Measurements from ENCODE around the gene LIG1.

The LIG1 gene

DNA sequence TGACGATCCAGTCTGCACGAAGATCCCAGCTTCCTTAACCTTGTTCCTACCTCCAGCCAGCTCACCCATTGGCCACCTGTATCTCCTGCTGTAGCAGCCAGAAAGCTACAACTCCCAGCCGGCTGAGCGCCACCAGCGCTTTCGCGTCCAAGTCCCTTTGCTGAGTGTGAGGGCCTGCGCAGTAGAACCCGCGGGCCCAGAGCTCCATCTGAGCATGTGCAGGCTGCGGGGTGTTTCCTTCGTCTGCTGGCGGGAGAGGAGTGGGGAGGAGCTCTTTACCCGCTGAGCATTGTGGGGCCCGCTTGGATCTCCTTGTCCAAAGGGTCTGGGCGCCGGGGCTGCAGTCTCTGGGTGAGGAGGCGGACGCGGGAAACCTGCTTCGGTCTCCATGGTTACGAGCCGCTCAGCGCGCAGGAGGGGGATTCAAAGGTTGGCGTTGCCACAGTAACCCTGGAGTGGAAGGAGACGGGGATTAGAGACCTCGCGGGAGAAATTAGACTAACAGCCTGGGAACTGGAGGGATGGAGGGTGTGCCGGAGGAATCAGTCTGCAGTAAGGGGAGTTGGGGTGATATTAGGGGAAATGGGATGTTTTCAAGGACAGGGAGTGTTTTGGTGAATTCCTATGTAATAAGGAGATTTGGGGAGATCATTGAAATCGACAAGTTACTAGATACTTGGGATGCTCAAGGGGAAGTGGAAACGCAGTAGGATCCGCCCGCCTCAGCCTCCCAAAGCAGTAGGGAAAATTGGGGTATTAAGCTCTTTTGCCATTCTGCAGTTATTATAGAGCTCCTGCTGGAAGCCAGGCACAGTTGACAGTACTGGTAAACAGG, 33.9 kb upstream of the LIG1 start:
- H3K27ac ChIP-seq (ENCODE audit: low read depth, low read length) = peak overlapping the region; percentile 56
- peaks cover 29% of the 10 kb centered on the region for H3K79me2 ChIP-seq (ENCODE audit: control insufficient read depth, low read length)
- H3F3A ChIP-seq (ENCODE audit: control insufficient read depth, insufficient read depth) = peaks cover 5% of the 10 kb centered on the region
- peak overlapping the region; percentile 85 for H3K4me2 ChIP-seq (ENCODE audit: low read length)
- peaks cover 22% of the 10 kb centered on the region for H3K4me1 ChIP-seq (ENCODE audit: control insufficient read depth, low read length)
- no peaks in the 10 kb centered on the region for H3K9me2 ChIP-seq (replicated peaks; ENCODE audit: control insufficient read depth, low read length)
- peak overlapping the region; percentile 83 for H3K4me3 ChIP-seq (ENCODE audit: low read length)
- TF ChIP-seq, protein P1, sequence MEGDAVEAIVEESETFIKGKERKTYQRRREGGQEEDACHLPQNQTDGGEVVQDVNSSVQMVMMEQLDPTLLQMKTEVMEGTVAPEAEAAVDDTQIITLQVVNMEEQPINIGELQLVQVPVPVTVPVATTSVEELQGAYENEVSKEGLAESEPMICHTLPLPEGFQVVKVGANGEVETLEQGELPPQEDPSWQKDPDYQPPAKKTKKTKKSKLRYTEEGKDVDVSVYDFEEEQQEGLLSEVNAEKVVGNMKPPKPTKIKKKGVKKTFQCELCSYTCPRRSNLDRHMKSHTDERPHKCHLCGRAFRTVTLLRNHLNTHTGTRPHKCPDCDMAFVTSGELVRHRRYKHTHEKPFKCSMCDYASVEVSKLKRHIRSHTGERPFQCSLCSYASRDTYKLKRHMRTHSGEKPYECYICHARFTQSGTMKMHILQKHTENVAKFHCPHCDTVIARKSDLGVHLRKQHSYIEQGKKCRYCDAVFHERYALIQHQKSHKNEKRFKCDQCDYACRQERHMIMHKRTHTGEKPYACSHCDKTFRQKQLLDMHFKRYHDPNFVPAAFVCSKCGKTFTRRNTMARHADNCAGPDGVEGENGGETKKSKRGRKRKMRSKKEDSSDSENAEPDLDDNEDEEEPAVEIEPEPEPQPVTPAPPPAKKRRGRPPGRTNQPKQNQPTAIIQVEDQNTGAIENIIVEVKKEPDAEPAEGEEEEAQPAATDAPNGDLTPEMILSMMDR (IDR thresholded peaks at IDR 0.05; ENCODE audit: low read depth, low read length, poor library complexity, severe bottlenecking) = no peak
- TF ChIP-seq EZH2phosphoT487 (IDR thresholded peaks at IDR 0.05; ENCODE audit: borderline replicate concordance, low read length) = no peak
- no peaks in the 10 kb centered on the region for H3K9me3 ChIP-seq (ENCODE audit: control insufficient read depth, insufficient read depth, low read length)
- H3K36me3 ChIP-seq (ENCODE audit: control insufficient read depth, low read length) = peaks cover 16% of the 10 kb centered on the region
- H4K20me1 ChIP-seq (ENCODE audit: control insufficient read depth, insufficient read depth, low read depth, low read length) = no peaks in the 10 kb centered on the region
- H3K27me3 ChIP-seq (ENCODE audit: control insufficient read depth, low read length) = no peaks in the 10 kb centered on the region

DNA sequence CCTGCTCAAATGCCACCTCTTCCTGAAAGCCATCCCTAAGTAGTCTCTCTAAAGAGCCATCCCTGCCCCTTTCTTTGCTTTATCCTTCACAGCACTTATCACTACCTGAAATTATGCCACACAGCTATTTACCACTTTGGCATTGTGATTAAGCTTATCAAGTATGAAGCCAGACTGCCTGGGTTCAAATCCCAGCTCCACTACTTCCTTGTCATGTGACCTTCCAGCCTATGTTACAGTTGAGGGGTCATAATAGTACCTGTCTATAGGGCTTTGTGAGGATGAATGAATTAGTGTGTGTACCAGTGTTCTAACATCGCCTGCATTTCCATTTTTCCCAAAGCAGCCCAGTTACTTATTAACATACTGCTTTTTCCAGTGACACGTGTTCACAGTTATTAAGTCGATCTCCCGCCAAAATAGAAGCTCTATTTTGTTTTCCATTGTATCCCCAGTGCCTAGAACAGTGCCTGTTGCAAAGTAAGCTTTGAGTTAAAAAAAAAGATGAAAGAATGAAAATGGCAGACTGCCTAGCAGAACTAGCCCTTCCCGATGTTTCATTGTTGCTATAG, 33.2 kb upstream of the LIG1 start:
- Histone ChIP-seq H3K4me2 (ENCODE audit: low read length) (peak overlapping the region; percentile 85), H3K36me3 (ENCODE audit: control insufficient read depth, low read length) (peaks cover 14% of the 10 kb centered on the region), H3K9me3 (ENCODE audit: control insufficient read depth, insufficient read depth, low read length) (no peaks in the 10 kb centered on the region), H3F3A (ENCODE audit: control insufficient read depth, insufficient read depth) (peaks cover 9% of the 10 kb centered on the region), H3K79me2 (ENCODE audit: control insufficient read depth, low read length) (peaks cover 29% of the 10 kb centered on the region), H3K27me3 (ENCODE audit: control insufficient read depth, low read length) (no peaks in the 10 kb centered on the region), H3K27ac (ENCODE audit: low read depth, low read length) (peak overlapping the region; percentile 56), H3K9me2 (replicated peaks; ENCODE audit: control insufficient read depth, low read length) (no peaks in the 10 kb centered on the region), H4K20me1 (ENCODE audit: control insufficient read depth, insufficient read depth, low read depth, low read length) (no peaks in the 10 kb centered on the region), H3K4me1 (ENCODE audit: control insufficient read depth, low read length) (peaks cover 22% of the 10 kb centered on the region), H3K4me3 (ENCODE audit: low read length) (peak overlapping the region; percentile 83)
- TF ChIP-seq, protein P1 (IDR thresholded peaks at IDR 0.05; ENCODE audit: low read depth, low read length, poor library complexity, severe bottlenecking) = no peak
- no peak for TF ChIP-seq EZH2phosphoT487 (IDR thresholded peaks at IDR 0.05; ENCODE audit: borderline replicate concordance, low read length)

DNA sequence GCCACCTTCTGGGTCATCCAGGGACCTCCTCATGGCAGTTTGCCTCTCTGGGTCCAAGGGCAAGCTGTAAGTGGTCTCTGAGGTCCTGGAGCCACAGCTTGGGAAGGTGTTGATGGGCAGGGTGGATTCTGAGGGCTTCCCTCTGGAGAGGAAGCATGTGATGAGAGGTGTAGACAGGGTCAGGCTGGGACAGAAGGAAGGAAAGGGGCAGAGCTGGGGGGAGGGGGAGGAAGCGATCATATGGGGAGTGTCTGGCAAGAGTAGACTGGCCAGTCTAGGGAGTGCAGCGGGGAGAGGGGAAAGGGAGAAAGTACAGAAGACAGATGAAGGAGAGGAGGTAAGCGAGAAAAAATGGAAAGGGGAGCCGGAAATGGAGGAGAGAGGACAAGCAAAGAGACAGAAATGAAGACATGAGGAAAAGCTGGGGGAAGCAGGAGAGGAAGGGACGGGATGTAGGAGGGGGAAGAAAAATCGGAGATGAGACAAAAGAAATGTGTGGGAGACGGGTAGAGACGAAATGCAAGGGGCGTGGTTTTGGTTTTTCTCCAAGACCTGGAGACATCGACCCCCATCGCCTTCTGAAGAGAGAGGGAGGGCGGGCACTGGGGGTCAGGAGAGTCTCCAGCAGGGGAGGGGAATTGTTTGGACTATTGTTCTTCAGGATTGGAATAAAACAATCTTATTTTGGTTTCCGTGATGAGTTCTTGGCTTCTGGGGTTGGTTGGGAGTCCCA, 27.0 kb upstream of the LIG1 start:
- Histone ChIP-seq H4K20me1 (ENCODE audit: control insufficient read depth, insufficient read depth, low read depth, low read length) (no peaks in the 10 kb centered on the region), H3F3A (ENCODE audit: control insufficient read depth, insufficient read depth) (peaks cover 4% of the 10 kb centered on the region; the same call in 1 of the 2 replicates), H3K4me3 (ENCODE audit: low read length) (no peak overlapping the region), H3K36me3 (ENCODE audit: control insufficient read depth, low read length) (no peaks in the 10 kb centered on the region), H3K27ac (ENCODE audit: low read depth, low read length) (no peak overlapping the region), H3K27me3 (ENCODE audit: control insufficient read depth, low read length) (no peaks in the 10 kb centered on the region), H3K9me2 (replicated peaks; ENCODE audit: control insufficient read depth, low read length) (no peaks in the 10 kb centered on the region), H3K79me2 (ENCODE audit: control insufficient read depth, low read length) (no peaks in the 10 kb centered on the region), H3K4me1 (ENCODE audit: control insufficient read depth, low read length) (peaks cover 3% of the 10 kb centered on the region; the same call in 1 of the 2 replicates), H3K9me3 (ENCODE audit: control insufficient read depth, insufficient read depth, low read length) (no peaks in the 10 kb centered on the region), H3K4me2 (ENCODE audit: low read length) (no peak overlapping the region)
- TF ChIP-seq, protein P1 (IDR thresholded peaks at IDR 0.05; ENCODE audit: low read depth, low read length, poor library complexity, severe bottlenecking) = no peak
- TF ChIP-seq EZH2phosphoT487 (IDR thresholded peaks at IDR 0.05; ENCODE audit: borderline replicate concordance, low read length) = no peak

Data from DOHH2 (cell line).